H1 (cell line): ENCODE results near the gene FAM177A1.
"Not testable (repeated sequence)": the region's sequence is repeated elsewhere in the genome, so short reads cannot be mapped to it uniquely, and the experiment has no call there.

Source experiments
- BACH1 ChIP-seq: IDR thresholded peaks from 2 replicates; pipeline ENCODE4 v1.6.1; 2012; ENCODE audit warnings: low read length, improper control_type of control experiment
- BRCA1 ChIP-seq: IDR thresholded peaks from 2 replicates; pipeline ENCODE4 v1.6.1; 2012; ENCODE audit warnings: low read depth, low read length, improper control_type of control experiment
- CHD2 ChIP-seq: IDR thresholded peaks from 2 replicates; pipeline ENCODE4 v1.6.1; 2012; ENCODE audit warnings: low read length, improper control_type of control experiment
- CTCF ChIP-seq, 3 experiments: IDR thresholded peaks; 1 replicate in 2 of 3; 2 replicates in 1 of 3; pipeline versions ENCODE4 v1.5.1 to v1.6.1; 2011; ENCODE audit warnings: low read length in 3 of 3, mild to moderate bottlenecking in 3 of 3, inconsistent platforms in 2 of 3, low read depth in 1 of 3, moderate library complexity in 1 of 3; ENCODE audit not compliant: insufficient read depth in 1 of 3; ENCODE audit errors: control extremely low read depth in 1 of 3
- E2F6 ChIP-seq: IDR thresholded peaks from 2 replicates; pipeline ENCODE4 v1.6.1; 2012; ENCODE audit warnings: inconsistent platforms
- EGR1 ChIP-seq: IDR thresholded peaks from 2 replicates; pipeline ENCODE4 v1.6.1; 2011; ENCODE audit warnings: low read depth, low read length, borderline replicate concordance
- EP300 ChIP-seq, 2 experiments: IDR thresholded peaks; 1 replicate in 1 of 2; 2 replicates in 1 of 2; pipeline ENCODE4 v1.6.1; 2011 to 2012; ENCODE audit warnings: low read depth in 2 of 2, low read length in 2 of 2, mild to moderate bottlenecking in 2 of 2, borderline replicate concordance in 1 of 2, inconsistent platforms in 1 of 2, moderate library complexity in 1 of 2
- GTF2F1 ChIP-seq: IDR thresholded peaks from 2 replicates; pipeline ENCODE4 v1.6.1; 2012; ENCODE audit warnings: low read depth, low read length, improper control_type of control experiment, borderline replicate concordance
- HDAC6 ChIP-seq: IDR thresholded peaks from one replicate; pipeline ENCODE4 v1.7.1; 2012; ENCODE audit warnings: low read depth, mild to moderate bottlenecking, inconsistent platforms, low read length, moderate library complexity
- MAX ChIP-seq: IDR thresholded peaks from 2 replicates; pipeline ENCODE4 v1.6.1; 2012; ENCODE audit warnings: inconsistent platforms
- POLR2A ChIP-seq, 2 experiments: IDR thresholded peaks; 1 replicate in 1 of 2; 2 replicates in 1 of 2; pipeline ENCODE4 v1.6.1; 2011; ENCODE audit warnings: low read depth in 2 of 2, low read length in 2 of 2, mild to moderate bottlenecking in 2 of 2; ENCODE audit errors: control extremely low read depth in 1 of 2
- SIN3A ChIP-seq, 2 experiments: IDR thresholded peaks in 1 of 2; conservative IDR thresholded peaks in 1 of 2; 2 replicates each; pipeline ENCODE4 v1.6.1; 2011 to 2012; ENCODE audit warnings: low read length in 2 of 2, improper control_type of control experiment in 1 of 2, low read depth in 1 of 2, mild to moderate bottlenecking in 1 of 2
- SIX5 ChIP-seq: IDR thresholded peaks from 2 replicates; pipeline ENCODE4 v1.6.1; 2011; ENCODE audit warnings: mild to moderate bottlenecking, low read depth, low read length
- YY1 ChIP-seq: IDR thresholded peaks from 2 replicates; pipeline ENCODE4 v1.6.1; 2011; ENCODE audit warnings: low read depth, mild to moderate bottlenecking, low read length

- not testable (repeated sequence) for TF ChIP-seq CTCF (IDR thresholded peaks at IDR 0.05; ENCODE audit: control extremely low read depth in 1 of 3, insufficient read depth in 1 of 3, low read depth in 1 of 3, low read length in 3 of 3); HDAC6; MAX; SIX5; EP300 (IDR thresholded peaks at IDR 0.05; ENCODE audit: borderline replicate concordance in 1 of 2, low read depth in 2 of 2, low read length in 2 of 2); GTF2F1; POLR2A (IDR thresholded peaks at IDR 0.05; ENCODE audit: control extremely low read depth in 1 of 2, low read depth in 2 of 2, low read length in 2 of 2); BRCA1; EGR1; SIN3A (conservative IDR thresholded peaks at IDR 0.05 in 1 of 2, IDR thresholded peaks at IDR 0.05 in 1 of 2; ENCODE audit: low read depth in 1 of 2, low read length in 2 of 2); BACH1; E2F6; YY1; CHD2
These were observed 19.7 kb downstream of the FAM177A1 start for GRCh38 chr14:35065731-35066130.
